ENCODE measurements around the gene DGKB.
A peak's percentile ranks its signal among the peaks of the same experiment; 100 is the strongest.

DGKB gene

GRCh38 chr7:14229047-14229446 is 673.5 kb downstream of the DGKB start:
- Histone ChIP-seq H3K4me3 (no peak overlapping the region), H3K27ac (no peak overlapping the region)
- TF ChIP-seq CTCF (IDR thresholded peaks at IDR 0.05) = no peak
- DNase-seq (ENCODE audit: low spot score) = no peak

GRCh38 chr7:14228341-14228740 is 674.2 kb downstream of the DGKB start:
- no peak for DNase-seq (ENCODE audit: low spot score)
- H3K27ac ChIP-seq = no peak overlapping the region
- H3K4me3 ChIP-seq = no peak overlapping the region
- no peak for TF ChIP-seq CTCF (IDR thresholded peaks at IDR 0.05)

- H3K4me3 ChIP-seq = no peak overlapping the region
- H3K27ac ChIP-seq = no peak overlapping the region
- DNase-seq (ENCODE audit: low spot score) = no peak
- no peak for TF ChIP-seq CTCF (IDR thresholded peaks at IDR 0.05)
These were observed 676.4 kb downstream of the DGKB start for GRCh38 chr7:14226126-14226525.

- Histone ChIP-seq H3K27ac (peak overlapping the region; percentile 30 to 49), H3K4me3 (no peak overlapping the region)
- TF ChIP-seq CTCF (IDR thresholded peaks at IDR 0.05) = no peak
- DNase-seq (ENCODE audit: low spot score) = no peak
These were observed 683.4 kb downstream of the DGKB start for GRCh38 chr7:14219125-14219524.

GRCh38 chr7:14218338-14218737 is 684.2 kb downstream of the DGKB start:
- no peak for TF ChIP-seq CTCF (IDR thresholded peaks at IDR 0.05)
- Histone ChIP-seq H3K27ac (peak overlapping the region in 1 of 2 donors; percentile 30), H3K4me3 (no peak overlapping the region)

GRCh38 chr7:14209896-14210484 is 692.6 kb downstream of the DGKB start:
- no peak for TF ChIP-seq CTCF (IDR thresholded peaks at IDR 0.05)
- Histone ChIP-seq H3K27ac (no peak overlapping the region), H3K4me3 (no peak overlapping the region)
- DNase-seq (ENCODE audit: low spot score) = no peak

More at GRCh38 chr7:14218338-14218737, 684.2 kb downstream of the DGKB start:
- no peak for DNase-seq (ENCODE audit: low spot score)

- H3K27ac ChIP-seq = no peak overlapping the region
- no peak overlapping the region for H3K4me3 ChIP-seq
- TF ChIP-seq CTCF (IDR thresholded peaks at IDR 0.05) = no peak
- DNase-seq (ENCODE audit: low spot score) = no peak
These were observed 694.8 kb downstream of the DGKB start for GRCh38 chr7:14207711-14208110.
